Measurements from ENCODE around the gene STAT4.

DNA sequence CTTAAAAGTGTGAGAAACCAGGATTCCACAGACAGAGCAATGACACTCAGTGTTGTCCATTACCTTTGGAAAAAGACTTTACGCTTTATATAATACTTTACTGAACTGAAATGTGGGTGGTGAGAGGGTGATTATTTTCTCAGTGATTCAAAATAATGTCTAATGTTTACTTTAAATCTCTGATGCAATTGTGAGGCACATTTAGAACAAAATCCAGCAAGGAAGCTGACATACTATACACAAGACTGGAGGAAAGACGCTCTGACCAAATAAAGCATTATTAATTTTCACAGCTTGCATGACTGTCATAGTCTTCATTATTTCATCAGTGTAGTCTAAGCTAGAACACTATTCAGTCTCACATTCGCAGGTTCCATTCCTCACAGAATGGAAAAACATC is 102.7 kb downstream of the STAT4 start:
- TF ChIP-seq EZH2 (IDR thresholded peaks at IDR 0.05; ENCODE audit: borderline replicate concordance, low read length): no peak
- TF ChIP-seq CTCF (conservative IDR thresholded peaks at IDR 0.05 in 1 of 2, IDR thresholded peaks at IDR 0.05 in 1 of 2; ENCODE audit: extremely low read depth in 1 of 2, insufficient read depth in 1 of 2, low read depth in 1 of 2, low read length in 2 of 2): no peak

Data from mammary epithelial cell (primary cell).